Measurements from ENCODE around the gene ZBTB45. TPM values are rescaled to one million over a fixed set of nuclear protein-coding genes. Genes with fewer than 3 reads are reported as not detected.

ZBTB45 gene
- total and polyA plus RNA-seq, 10 of the 15 experiments (the other 5 are each of a cell fraction or from before 2014, with no cell fraction given) = 0.29 to 17.2 (median 4.2) TPM

- Histone ChIP-seq H3K36me3 (ENCODE audit: control insufficient read depth in 2 of 2, insufficient read depth in 2 of 2, low read length in 1 of 2) (peaks cover 34 to 35% of the 10 kb centered on the region in 2 experiments; a peak in 3 of 4 replicates), H3K27me3 (replicated peaks in 1 of 2; ENCODE audit: control insufficient read depth in 2 of 2, insufficient read depth in 2 of 2, low read length in 1 of 2) (no peaks in the 10 kb centered on the region; a peak in 1 of 4 replicates), H3K4me1 (ENCODE audit: control insufficient read depth, insufficient read depth, low read length) (peaks cover 8% of the 10 kb centered on the region), H2AFZ (ENCODE audit: control insufficient read depth, low read depth, low read length) (no peak overlapping the region), H3K9me3 (replicated peaks; ENCODE audit: control insufficient read depth, insufficient read depth, low read length) (no peaks in the 10 kb centered on the region), H3K79me2 (ENCODE audit: control insufficient read depth, insufficient read depth, low read length) (peaks cover 37% of the 10 kb centered on the region), H3K9ac (ENCODE audit: control insufficient read depth, insufficient read depth, low read length) (peak overlapping the region; percentile 92), H3K4me2 (ENCODE audit: control insufficient read depth, insufficient read depth) (peak overlapping the region; percentile 100), H4K20me1 (ENCODE audit: control insufficient read depth, insufficient read depth) (peaks cover 19% of the 10 kb centered on the region), H3K27ac (ENCODE audit: control insufficient read depth, insufficient read depth) (peak overlapping the region; percentile 78), H3K4me3 (peak overlapping the region; percentile 92)
- 0 out of 2 replicates have a peak, but pooled peaks have one; percentile 3 for TF ChIP-seq RUNX3 (IDR thresholded peaks at IDR 0.05; ENCODE audit: low read length)
- TF ChIP-seq SREBF2 (IDR thresholded peaks at IDR 0.05; ENCODE audit: low read length) = no peak
- TF ChIP-seq ZZZ3 (IDR thresholded peaks at IDR 0.05; ENCODE audit: control insufficient read depth, insufficient read length, low read depth) = no peak
- TF ChIP-seq TCF3 (IDR thresholded peaks at IDR 0.05; ENCODE audit: borderline replicate concordance, insufficient read depth, low read depth, low read length) = no peak
- no peak for TF ChIP-seq MEF2A (IDR thresholded peaks at IDR 0.05; ENCODE audit: insufficient read depth, low read depth, low read length)
- TF ChIP-seq EZH2 (IDR thresholded peaks at IDR 0.05; ENCODE audit: borderline replicate concordance, control insufficient read depth, low read depth, low read length) = no peak
- TF ChIP-seq, protein P1, sequence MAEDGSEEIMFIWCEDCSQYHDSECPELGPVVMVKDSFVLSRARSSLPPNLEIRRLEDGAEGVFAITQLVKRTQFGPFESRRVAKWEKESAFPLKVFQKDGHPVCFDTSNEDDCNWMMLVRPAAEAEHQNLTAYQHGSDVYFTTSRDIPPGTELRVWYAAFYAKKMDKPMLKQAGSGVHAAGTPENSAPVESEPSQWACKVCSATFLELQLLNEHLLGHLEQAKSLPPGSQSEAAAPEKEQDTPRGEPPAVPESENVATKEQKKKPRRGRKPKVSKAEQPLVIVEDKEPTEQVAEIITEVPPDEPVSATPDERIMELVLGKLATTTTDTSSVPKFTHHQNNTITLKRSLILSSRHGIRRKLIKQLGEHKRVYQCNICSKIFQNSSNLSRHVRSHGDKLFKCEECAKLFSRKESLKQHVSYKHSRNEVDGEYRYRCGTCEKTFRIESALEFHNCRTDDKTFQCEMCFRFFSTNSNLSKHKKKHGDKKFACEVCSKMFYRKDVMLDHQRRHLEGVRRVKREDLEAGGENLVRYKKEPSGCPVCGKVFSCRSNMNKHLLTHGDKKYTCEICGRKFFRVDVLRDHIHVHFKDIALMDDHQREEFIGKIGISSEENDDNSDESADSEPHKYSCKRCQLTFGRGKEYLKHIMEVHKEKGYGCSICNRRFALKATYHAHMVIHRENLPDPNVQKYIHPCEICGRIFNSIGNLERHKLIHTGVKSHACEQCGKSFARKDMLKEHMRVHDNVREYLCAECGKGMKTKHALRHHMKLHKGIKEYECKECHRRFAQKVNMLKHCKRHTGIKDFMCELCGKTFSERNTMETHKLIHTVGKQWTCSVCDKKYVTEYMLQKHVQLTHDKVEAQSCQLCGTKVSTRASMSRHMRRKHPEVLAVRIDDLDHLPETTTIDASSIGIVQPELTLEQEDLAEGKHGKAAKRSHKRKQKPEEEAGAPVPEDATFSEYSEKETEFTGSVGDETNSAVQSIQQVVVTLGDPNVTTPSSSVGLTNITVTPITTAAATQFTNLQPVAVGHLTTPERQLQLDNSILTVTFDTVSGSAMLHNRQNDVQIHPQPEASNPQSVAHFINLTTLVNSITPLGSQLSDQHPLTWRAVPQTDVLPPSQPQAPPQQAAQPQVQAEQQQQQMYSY (CRISPR knock-in tag; IDR thresholded peaks at IDR 0.05) = no peak
- TF ChIP-seq POLR2A (IDR thresholded peaks at IDR 0.05; ENCODE audit: low read depth, low read length) = peak; percentile 52
- TF ChIP-seq POLR2AphosphoS2 (IDR thresholded peaks at IDR 0.05; ENCODE audit: low read depth, low read length) = no peak
- TF ChIP-seq HDAC2 (IDR thresholded peaks at IDR 0.05) = no peak
- no peak for TF ChIP-seq ATF7 (IDR thresholded peaks at IDR 0.05; ENCODE audit: low read depth)
- 0 out of 2 replicates have a peak, but pooled peaks have one; percentile 8 for TF ChIP-seq POLR2AphosphoS5 (IDR thresholded peaks at IDR 0.05; ENCODE audit: low read length)
- no peak for TF ChIP-seq EGR1 (IDR thresholded peaks at IDR 0.05; ENCODE audit: borderline replicate concordance in 1 of 2, low read depth in 2 of 2, low read length in 2 of 2)
- TF ChIP-seq, protein P2, sequence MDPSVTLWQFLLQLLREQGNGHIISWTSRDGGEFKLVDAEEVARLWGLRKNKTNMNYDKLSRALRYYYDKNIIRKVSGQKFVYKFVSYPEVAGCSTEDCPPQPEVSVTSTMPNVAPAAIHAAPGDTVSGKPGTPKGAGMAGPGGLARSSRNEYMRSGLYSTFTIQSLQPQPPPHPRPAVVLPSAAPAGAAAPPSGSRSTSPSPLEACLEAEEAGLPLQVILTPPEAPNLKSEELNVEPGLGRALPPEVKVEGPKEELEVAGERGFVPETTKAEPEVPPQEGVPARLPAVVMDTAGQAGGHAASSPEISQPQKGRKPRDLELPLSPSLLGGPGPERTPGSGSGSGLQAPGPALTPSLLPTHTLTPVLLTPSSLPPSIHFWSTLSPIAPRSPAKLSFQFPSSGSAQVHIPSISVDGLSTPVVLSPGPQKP (IDR thresholded peaks at IDR 0.05; ENCODE audit: low read depth, low read length) = no peak
- no peak for TF ChIP-seq MEF2B (IDR thresholded peaks at IDR 0.05; ENCODE audit: partially characterized antibody, poor library complexity, severe bottlenecking)
- no peak for TF ChIP-seq FOXK2 (IDR thresholded peaks at IDR 0.05)
- no peak for FAIRE-seq
- intact Hi-C loops (cut with micrococcal nuclease; ENCODE audit: unreplicated experiment) = loop anchor here (2.0 kb wide), 1 partner anchor 27 kb away; the partner anchor contains the start of gene MZF1
- no peak for ATAC-seq
- ChIA-PET CTCF (interaction anchor here (3.0 kb wide), 1 partner anchor 25 kb away, joined by 21 read pairs; the partner anchor contains the start of gene ZBTB45), POLR2A (interaction anchor here (0.5 to 3.6 kb wide), 6 partner anchors 9 to 1162 kb away, joined by 3 to 41 read pairs (median 8); partner anchors contain the start of gene CHMP2A), RAD21 (ENCODE audit: unreplicated experiment) (interaction anchor here (1.0 to 2.6 kb wide), 2 partner anchors 9 to 25 kb away, joined by 3 to 25 read pairs; partner anchors contain the start of genes CHMP2A and ZBTB45), SMC1A (ENCODE audit: uncharacterized antibody, unreplicated experiment) (interaction anchor here (1.4 to 3.2 kb wide), 3 partner anchors 9 to 35 kb away, joined by 3 to 9 read pairs (median 4); partner anchors contain the start of gene CHMP2A)
- in situ Hi-C loops (cut with MboI) = no loop called here
- BruUV-seq (replicated peaks) = no TSS peak
- DNase-seq (ENCODE audit: low read depth, low spot score) = no peak
- 4% methylated on average over 21 of the region's 21 CpGs for WGBS (ENCODE audit: insufficient coverage, insufficient replicate concordance, low lambda C conversion rate, missing lambda C conversion rate)
Observed at GRCh38 chr19:58545286-58546018, 25.8 kb upstream of the ZBTB45 start.

Data from GM12878 (cell line).